Psoas muscle (tissue), 8 donors: ENCODE results near the gene MYBPC2. TPM values are rescaled to one million over a fixed set of nuclear protein-coding genes. Genes with fewer than 3 reads are reported as not detected.

Experiments used
- ATAC-seq, 4 donors: fragments of 200-7000 bp; cut with Tn5 transposase; one replicate each; pipeline ENCODE4 v1.9.1; 2020; ENCODE audit warnings: moderate library complexity in 3 of 4, mild to moderate bottlenecking in 2 of 4
- DNase-seq, 2 donors: peaks; one replicate each; pipeline ENCODE4 v3.0.0-alpha.2; 2020
- H3K27ac ChIP-seq: fragments of 200-600 bp; one replicate; pipeline ENCODE4 v1.8.0; 2022
- H3K27me3 ChIP-seq, 3 donors: fragments of 200-600 bp in 1 of 3; one replicate each; pipeline versions ENCODE4 v1.6.1 to v1.8.0; 2013 to 2022; ENCODE audit warnings: low read length in 2 of 3, mild to moderate bottlenecking in 2 of 3, moderate library complexity in 1 of 3; ENCODE audit not compliant: insufficient read depth in 3 of 3
- H3K36me3 ChIP-seq, 2 donors: fragments of 200-600 bp in 1 of 2; one replicate each; pipeline versions ENCODE4 v1.6.1 to v1.8.0; 2013 to 2022; ENCODE audit warnings: low read depth in 1 of 2, mild to moderate bottlenecking in 1 of 2, moderate library complexity in 1 of 2; ENCODE audit not compliant: insufficient read depth in 1 of 2
- H3K4me1 ChIP-seq: fragments of 200-600 bp; one replicate; pipeline ENCODE4 v1.8.0; 2022
- H3K4me3 ChIP-seq: fragments of 200-600 bp; one replicate; pipeline ENCODE4 v1.8.0; 2022; ENCODE audit warnings: mild to moderate bottlenecking
- H3K9me3 ChIP-seq: fragments of 200-600 bp; one replicate; pipeline ENCODE4 v1.8.0; 2022
- CTCF ChIP-seq: fragments of 200-600 bp; IDR thresholded peaks from one replicate; pipeline ENCODE4 v1.8.0; 2022; ENCODE audit warnings: antibody characterized with exemption
- WGBS, 3 donors: extraction: QIAGEN DNeasy Blood & Tissue Kit; methylation state at CpG; one replicate each; pipeline versions ENCODE4 v1.1.6 to v1.1.7; 2013; 5-methylcytosine and 5-hydroxymethylcytosine counted together
- intact Hi-C, 2 donors: fragments of 100-400 bp; cut with DNase I; formaldehyde crosslinking; loops; one replicate each; pipeline versions ENCODE4 v1.11.0 to v1.14.2; 2022
- polyA plus RNA-seq, 3 donors: library from polyadenylated mRNA; stranded (reverse); fragments of 200-250 nt; gene quantifications; one replicate each; pipeline ENCODE4 v1.2.3, GENCODE V29; 2013
- total RNA-seq, 4 donors: library from RNA; stranded (reverse); fragmentation: NEBNext Ultra II Directional in 2 of 4; extraction: Animal tissue kit (Norgen Biotek cat#: 25700) in 2 of 4; gene quantifications; one replicate each; pipeline versions ENCODE4 v1.2.1 to v1.2.4, GENCODE V29; 2021 to 2023
- donor health status: healthy with polysubstance abuse.
- donor health status: DM: no; HTN: no; CAD: no; lungs with moderate emphysema.
- donor health status: Bipolar disorder and iron deficiency.
- donor health status: healthy.
- donor health status: DM: yes; HTN: yes; CAD: no.
- donor health status: DM: no; HTN: no; CAD: no.
- donor health status: DM: no; HTN: no; CAD: no.
- donor health status: DM: yes; HTN: yes; CAD: no.

Gene MYBPC2
- total and polyA plus RNA-seq, 7 donors, result 65.8 to 1,898 (median 1,123) TPM

GRCh38 chr19:50497022-50497405, 64.3 kb downstream of the MYBPC2 start:
- Histone ChIP-seq H3K36me3 (no peaks in the 10 kb centered on the region), H3K9me3 (no peaks in the 10 kb centered on the region), H3K27ac (peak overlapping the region; percentile 73), H3K4me3 (peak overlapping the region; percentile 72), H3K27me3 (no peaks in the 10 kb centered on the region), H3K4me1 (peaks cover 7% of the 10 kb centered on the region)
- ATAC-seq, result no peak
- TF ChIP-seq CTCF, result no peak
- DNase-seq, result peak in 1 of 2 donors; percentile 9
- WGBS, 3 donors, result 20 to 39% (median 31%) methylated on average over 8 of the region's 8 CpGs
- intact Hi-C loops, result no loop called here

GRCh38 chr19:50498219-50499056, 65.7 kb downstream of the MYBPC2 start:
- no peaks in the 10 kb centered on the region for H3K27me3 ChIP-seq
- ATAC-seq (no peak), DNase-seq (peak in 1 of 2 donors; percentile 0)
- peak overlapping the region; percentile 75 for H3K27ac ChIP-seq
- peak overlapping the region; percentile 72 for H3K4me3 ChIP-seq
- no peaks in the 10 kb centered on the region for H3K36me3 ChIP-seq
- no peaks in the 10 kb centered on the region for H3K9me3 ChIP-seq
- TF ChIP-seq CTCF, result no peak
- intact Hi-C loops, result no loop called here
- WGBS, 3 donors, result 27 to 28% (median 27%) methylated on average over 10 to 11 of the region's 11 CpGs
- peaks cover 7% of the 10 kb centered on the region for H3K4me1 ChIP-seq

- ATAC-seq, result peak; percentile 76 to 85 (median 82)
- H3K36me3 ChIP-seq, result no peaks in the 10 kb centered on the region
- peak; percentile 83 to 92 for DNase-seq
- intact Hi-C loops, result loop anchor here in 1 of 2 donors (2.0 kb wide), 1 partner anchor 67 kb away; the partner anchor contains the start of gene MYBPC2
- peak overlapping the region; percentile 94 for H3K27ac ChIP-seq
- no peaks in the 10 kb centered on the region for H3K9me3 ChIP-seq
- peak; percentile 19 for TF ChIP-seq CTCF
- H3K27me3 ChIP-seq, result no peaks in the 10 kb centered on the region
- 16 to 21% (median 17%) methylated on average over 19 to 27 of the region's 27 CpGs for WGBS, 3 donors
- H3K4me1 ChIP-seq, result peaks cover 7% of the 10 kb centered on the region
- peak overlapping the region; percentile 68 for H3K4me3 ChIP-seq
Observed at GRCh38 chr19:50500060-50500752, 67.5 kb downstream of the MYBPC2 start.

- intact Hi-C loops, result loop anchor here in 1 of 2 donors (2.0 kb wide), 1 partner anchor 68 kb away; the partner anchor contains the start of gene MYBPC2
- no peaks in the 10 kb centered on the region for H3K27me3 ChIP-seq
- ATAC-seq (peak; percentile 72 to 77 (median 75)), DNase-seq (peak; percentile 82 to 86)
- 20 to 35% (median 22%) methylated on average over 9 to 10 of the region's 10 CpGs for WGBS, 3 donors
- TF ChIP-seq CTCF, result no peak
- no peaks in the 10 kb centered on the region for H3K9me3 ChIP-seq
- peaks cover 0 to 4% of the 10 kb centered on the region in 2 donors for H3K36me3 ChIP-seq
- H3K4me1 ChIP-seq, result peaks cover 7% of the 10 kb centered on the region
- peak overlapping the region; percentile 68 for H3K4me3 ChIP-seq
- H3K27ac ChIP-seq, result peak overlapping the region; percentile 94
Observed at GRCh38 chr19:50500753-50501151, 68.1 kb downstream of the MYBPC2 start.
